CD4-positive, CD25-positive, alpha-beta regulatory T cell (primary cell): Measurements from ENCODE around the gene NF1. TPM values are rescaled to one million over a fixed set of nuclear protein-coding genes. Genes with fewer than 3 reads are reported as not detected.

ENCODE experiments used
- ATAC-seq, 2 donors: fragments of 150-1000 bp; cut with Tn5 transposase; one replicate each; pipeline ENCODE4 v1.10.0; 2021; ENCODE audit warnings: low read depth in 2 of 2, moderate number of reproducible peaks in 2 of 2, moderate library complexity in 1 of 2
- DNase-seq, 3 donors: peaks; one replicate each; pipeline versions ENCODE4 v3.0.0 to v3.0.0-alpha.2; 2012 to 2022; ENCODE audit warnings: mixed read lengths in 1 of 3
- H3K27ac ChIP-seq: one replicate; pipeline ENCODE4 v1.7.0; 2013; ENCODE audit warnings: mild to moderate bottlenecking, low read length; ENCODE audit not compliant: insufficient read depth, poor library complexity, severe bottlenecking
- H3K27me3 ChIP-seq: one replicate; pipeline ENCODE4 v1.7.0; 2013; ENCODE audit warnings: low read length; ENCODE audit not compliant: control insufficient read depth, insufficient read depth
- H3K36me3 ChIP-seq: one replicate; pipeline ENCODE4 v1.7.0; 2013; ENCODE audit warnings: mild to moderate bottlenecking, low read length, moderate library complexity; ENCODE audit not compliant: control insufficient read depth, insufficient read depth
- H3K4me1 ChIP-seq: 2 replicates; pipeline ENCODE4 v1.7.0; 2013; ENCODE audit warnings: mild to moderate bottlenecking, low read length; ENCODE audit not compliant: insufficient read depth, control insufficient read depth, poor library complexity, severe bottlenecking
- H3K4me3 ChIP-seq: one replicate; pipeline ENCODE4 v1.7.0; 2013; ENCODE audit warnings: low read depth, mild to moderate bottlenecking, low read length, moderate library complexity
- H3K9me3 ChIP-seq, 2 experiments: 1 replicate in 1 of 2; 2 replicates in 1 of 2; pipeline ENCODE4 v1.7.0; 2013; ENCODE audit warnings: low read length in 2 of 2, mild to moderate bottlenecking in 1 of 2, moderate library complexity in 1 of 2; ENCODE audit not compliant: control insufficient read depth in 2 of 2
- H3K27ac Mint-ChIP-seq, 3 donors: one replicate each; pipeline ENCODE4 v1.8.0; 2020 to 2022; ENCODE audit warnings: mild to moderate bottlenecking in 3 of 3, mixed read lengths in 3 of 3, moderate library complexity in 2 of 3
- H3K27me3 Mint-ChIP-seq: one replicate; pipeline ENCODE4 v1.8.0; 2022; ENCODE audit warnings: mild to moderate bottlenecking, mixed read lengths
- H3K36me3 Mint-ChIP-seq: one replicate; pipeline ENCODE4 v1.8.0; 2020; ENCODE audit warnings: mixed read lengths
- H3K4me1 Mint-ChIP-seq, 4 donors: one replicate each; pipeline ENCODE4 v1.8.0; 2020 to 2022; ENCODE audit warnings: mixed read lengths in 4 of 4, mild to moderate bottlenecking in 1 of 4
- H3K4me3 Mint-ChIP-seq, 4 donors: one replicate each; pipeline ENCODE4 v1.8.0; 2020 to 2022; ENCODE audit warnings: mild to moderate bottlenecking in 4 of 4, mixed read lengths in 4 of 4, moderate library complexity in 3 of 4
- H3K9me3 Mint-ChIP-seq, 7 donors: one replicate each; pipeline ENCODE4 v1.8.0; 2020 to 2022; ENCODE audit warnings: mixed read lengths in 7 of 7, mild to moderate bottlenecking in 3 of 7, moderate library complexity in 2 of 7
- polyA plus RNA-seq, 4 donors: library from polyadenylated mRNA; unstranded; fragments of 300-500 nt; fragmentation: Illumina TruSeq; gene quantifications; one replicate each; pipeline ENCODE4 v1.2.3, GENCODE V29; 2021
- total RNA-seq: library from RNA; stranded (reverse); gene quantifications from one replicate; pipeline ENCODE4 v1.2.3, GENCODE V29; 2022

The NF1 gene
- total and polyA plus RNA-seq, 5 donors from 2014 or later, result 19.7 to 47.3 (median 40.8) TPM

- Mint-ChIP-seq H3K27me3 (no peaks in the 10 kb centered on the region), H3K27ac (no peak overlapping the region), H3K4me3 (no peak overlapping the region), H3K36me3 (peaks cover 31% of the 10 kb centered on the region), H3K9me3 (no peaks in the 10 kb centered on the region), H3K4me1 (no peaks in the 10 kb centered on the region)
- no peaks in the 10 kb centered on the region for H3K27me3 ChIP-seq
- no peak overlapping the region for H3K27ac ChIP-seq
- no peak overlapping the region for H3K4me3 ChIP-seq
- no peak for DNase-seq
- no peaks in the 10 kb centered on the region for H3K9me3 ChIP-seq
- ATAC-seq, result no peak
- no peaks in the 10 kb centered on the region for H3K4me1 ChIP-seq
- peaks cover 15% of the 10 kb centered on the region for H3K36me3 ChIP-seq
These were observed 137.1 kb downstream of the NF1 start for GRCh38 chr17:31231852-31232251.

- H3K36me3 ChIP-seq, result peaks cover 8% of the 10 kb centered on the region
- no peaks in the 10 kb centered on the region for H3K27me3 Mint-ChIP-seq
- no peaks in the 10 kb centered on the region for H3K27me3 ChIP-seq
- H3K27ac ChIP-seq, result no peak overlapping the region
- DNase-seq (no peak), ATAC-seq (no peak)
- H3K4me3 ChIP-seq, result no peak overlapping the region
- peaks cover 27% of the 10 kb centered on the region for H3K36me3 Mint-ChIP-seq
- no peaks in the 10 kb centered on the region for H3K4me1 ChIP-seq
- peaks cover 0 to 7% (median 3%) of the 10 kb centered on the region in 4 donors for H3K4me1 Mint-ChIP-seq
- peak overlapping the region; percentile 1 to 24 (median 3) for H3K27ac Mint-ChIP-seq
- no peaks in the 10 kb centered on the region for H3K9me3 ChIP-seq
- H3K4me3 Mint-ChIP-seq, result no peak overlapping the region
- H3K9me3 Mint-ChIP-seq, result no peaks in the 10 kb centered on the region
These were observed 140.3 kb downstream of the NF1 start for GRCh38 chr17:31235110-31235509.

GRCh38 chr17:31236137-31236536 lies 141.4 kb downstream of the NF1 start:
- no peak overlapping the region for H3K27ac ChIP-seq
- H3K4me3 ChIP-seq, result no peak overlapping the region
- H3K27ac Mint-ChIP-seq, result no peak overlapping the region
- H3K4me1 Mint-ChIP-seq, result peaks cover under 1 to 10% (median 4%) of the 10 kb centered on the region in 4 donors
- H3K4me1 ChIP-seq, result no peaks in the 10 kb centered on the region
- no peak overlapping the region for H3K4me3 Mint-ChIP-seq
- no peaks in the 10 kb centered on the region for H3K9me3 ChIP-seq
- peaks cover 8% of the 10 kb centered on the region for H3K36me3 ChIP-seq
- H3K9me3 Mint-ChIP-seq, result no peaks in the 10 kb centered on the region
- no peaks in the 10 kb centered on the region for H3K27me3 ChIP-seq
- no peaks in the 10 kb centered on the region for H3K27me3 Mint-ChIP-seq
- ATAC-seq, result no peak
- no peak for DNase-seq
- H3K36me3 Mint-ChIP-seq, result peaks cover 21% of the 10 kb centered on the region

- no peak for ATAC-seq
These were observed 141.9 kb downstream of the NF1 start for GRCh38 chr17:31236712-31237111.

GRCh38 chr17:31241116-31241515 lies 146.3 kb downstream of the NF1 start:
- H3K27me3 ChIP-seq, result no peaks in the 10 kb centered on the region
- no peaks in the 10 kb centered on the region for H3K4me1 ChIP-seq
- no peak for ATAC-seq
- H3K9me3 Mint-ChIP-seq, result peaks cover 0 to 2% (median 0%) of the 10 kb centered on the region in 7 donors
- no peaks in the 10 kb centered on the region for H3K9me3 ChIP-seq
- H3K4me3 Mint-ChIP-seq, result no peak overlapping the region
- H3K36me3 Mint-ChIP-seq, result peaks cover 17% of the 10 kb centered on the region
- H3K27ac Mint-ChIP-seq, result no peak overlapping the region
- H3K27me3 Mint-ChIP-seq, result no peaks in the 10 kb centered on the region
- no peak for DNase-seq
- no peak overlapping the region for H3K27ac ChIP-seq
- no peaks in the 10 kb centered on the region for H3K36me3 ChIP-seq
- H3K4me1 Mint-ChIP-seq, result peaks cover 5 to 24% (median 8%) of the 10 kb centered on the region in 4 donors
- no peak overlapping the region for H3K4me3 ChIP-seq

More at GRCh38 chr17:31236712-31237111, 141.9 kb downstream of the NF1 start:
- Mint-ChIP-seq H3K27ac (no peak overlapping the region), H3K4me1 (peaks cover 5 to 16% (median 7%) of the 10 kb centered on the region in 4 donors), H3K9me3 (peaks cover 0 to 2% (median 0%) of the 10 kb centered on the region in 7 donors), H3K36me3 (peaks cover 21% of the 10 kb centered on the region), H3K27me3 (no peaks in the 10 kb centered on the region), H3K4me3 (no peak overlapping the region)
- Histone ChIP-seq H3K27me3 (no peaks in the 10 kb centered on the region), H3K36me3 (peaks cover 8% of the 10 kb centered on the region), H3K4me1 (no peaks in the 10 kb centered on the region), H3K4me3 (no peak overlapping the region), H3K27ac (no peak overlapping the region), H3K9me3 (no peaks in the 10 kb centered on the region)
- DNase-seq, result no peak

- ATAC-seq, result no peak
- peaks cover 21% of the 10 kb centered on the region for H3K36me3 Mint-ChIP-seq
These were observed 154.4 kb downstream of the NF1 start for GRCh38 chr17:31248986-31249834.

GRCh38 chr17:31249835-31250141 lies 155.0 kb downstream of the NF1 start:
- H3K9me3 Mint-ChIP-seq, result no peaks in the 10 kb centered on the region
- Histone ChIP-seq H3K4me1 (no peaks in the 10 kb centered on the region), H3K9me3 (no peaks in the 10 kb centered on the region), H3K4me3 (no peak overlapping the region), H3K27me3 (no peaks in the 10 kb centered on the region), H3K27ac (no peak overlapping the region), H3K36me3 (no peaks in the 10 kb centered on the region)
- H3K27me3 Mint-ChIP-seq, result no peaks in the 10 kb centered on the region
- no peak for DNase-seq
- H3K4me1 Mint-ChIP-seq, result peaks cover 3 to 10% (median 5%) of the 10 kb centered on the region in 4 donors
- peaks cover 18% of the 10 kb centered on the region for H3K36me3 Mint-ChIP-seq
- H3K4me3 Mint-ChIP-seq, result no peak overlapping the region
- no peak for ATAC-seq
- H3K27ac Mint-ChIP-seq, result no peak overlapping the region

More at GRCh38 chr17:31248986-31249834, 154.4 kb downstream of the NF1 start:
- H3K27ac ChIP-seq, result no peak overlapping the region
- peaks cover 3 to 10% (median 5%) of the 10 kb centered on the region in 4 donors for H3K4me1 Mint-ChIP-seq
- H3K36me3 ChIP-seq, result no peaks in the 10 kb centered on the region
- no peak for DNase-seq
- no peaks in the 10 kb centered on the region for H3K27me3 ChIP-seq
- no peaks in the 10 kb centered on the region for H3K9me3 ChIP-seq
- no peak overlapping the region for H3K27ac Mint-ChIP-seq
- H3K4me3 ChIP-seq, result no peak overlapping the region
- H3K27me3 Mint-ChIP-seq, result no peaks in the 10 kb centered on the region
- no peaks in the 10 kb centered on the region for H3K4me1 ChIP-seq
- no peak overlapping the region for H3K4me3 Mint-ChIP-seq
- H3K9me3 Mint-ChIP-seq, result no peaks in the 10 kb centered on the region

- H3K36me3 ChIP-seq, result no peaks in the 10 kb centered on the region
- Mint-ChIP-seq H3K27ac (peak overlapping the region in 1 of 3 donors; percentile 23), H3K9me3 (no peaks in the 10 kb centered on the region), H3K4me1 (peaks cover 3 to 10% (median 5%) of the 10 kb centered on the region in 4 donors), H3K4me3 (no peak overlapping the region), H3K36me3 (peaks cover 15% of the 10 kb centered on the region), H3K27me3 (no peaks in the 10 kb centered on the region)
- H3K4me1 ChIP-seq, result no peaks in the 10 kb centered on the region
- H3K27me3 ChIP-seq, result no peaks in the 10 kb centered on the region
- H3K9me3 ChIP-seq, result no peaks in the 10 kb centered on the region
- H3K4me3 ChIP-seq, result no peak overlapping the region
- no peak for ATAC-seq
- no peak for DNase-seq
- H3K27ac ChIP-seq, result no peak overlapping the region
These were observed 155.5 kb downstream of the NF1 start for GRCh38 chr17:31250229-31250628.
